Fibroblast of the aortic adventitia (primary cell): ENCODE measurements around the gene ACKR2. TPM values are rescaled to one million over a fixed set of nuclear protein-coding genes. Genes with fewer than 3 reads are reported as not detected.

Source experiments
- DNase-seq: peaks from one replicate; pipeline ENCODE4 v3.0.0-alpha.2; 2010; ENCODE audit warnings: low read depth
- H3K4me3 ChIP-seq: 2 replicates; pipeline ENCODE4 v1.5.1; 2011; ENCODE audit warnings: low read depth, mild to moderate bottlenecking, control low read depth, low read length, moderate library complexity
- CTCF ChIP-seq: IDR thresholded peaks from 2 replicates; pipeline ENCODE4 v1.5.1; 2011; ENCODE audit warnings: mild to moderate bottlenecking, low read length, control low read depth, inconsistent platforms; ENCODE audit not compliant: insufficient read depth
- small RNA-seq: library from RNA; depleted of rRNA; stranded (forward); fragments of <200 nt; gene quantifications from one replicate; pipeline ENCODE3, GENCODE V24; 2012
- total RNA-seq: library from RNA; depleted of rRNA; stranded (reverse); fragments of >200 nt; gene quantifications from 2 replicates; pipeline ENCODE4 v1.2.3, GENCODE V29; 2012; ENCODE audit warnings: low replicate concordance

ACKR2 gene
- total RNA-seq, 1 donor, result under 0.01 TPM

- no peak for DNase-seq
- peak overlapping the region; percentile 49 for H3K4me3 ChIP-seq
- TF ChIP-seq CTCF, result no peak
These were observed 96.5 kb downstream of the ACKR2 start for GRCh38 chr3:42905740-42906069.

DNA sequence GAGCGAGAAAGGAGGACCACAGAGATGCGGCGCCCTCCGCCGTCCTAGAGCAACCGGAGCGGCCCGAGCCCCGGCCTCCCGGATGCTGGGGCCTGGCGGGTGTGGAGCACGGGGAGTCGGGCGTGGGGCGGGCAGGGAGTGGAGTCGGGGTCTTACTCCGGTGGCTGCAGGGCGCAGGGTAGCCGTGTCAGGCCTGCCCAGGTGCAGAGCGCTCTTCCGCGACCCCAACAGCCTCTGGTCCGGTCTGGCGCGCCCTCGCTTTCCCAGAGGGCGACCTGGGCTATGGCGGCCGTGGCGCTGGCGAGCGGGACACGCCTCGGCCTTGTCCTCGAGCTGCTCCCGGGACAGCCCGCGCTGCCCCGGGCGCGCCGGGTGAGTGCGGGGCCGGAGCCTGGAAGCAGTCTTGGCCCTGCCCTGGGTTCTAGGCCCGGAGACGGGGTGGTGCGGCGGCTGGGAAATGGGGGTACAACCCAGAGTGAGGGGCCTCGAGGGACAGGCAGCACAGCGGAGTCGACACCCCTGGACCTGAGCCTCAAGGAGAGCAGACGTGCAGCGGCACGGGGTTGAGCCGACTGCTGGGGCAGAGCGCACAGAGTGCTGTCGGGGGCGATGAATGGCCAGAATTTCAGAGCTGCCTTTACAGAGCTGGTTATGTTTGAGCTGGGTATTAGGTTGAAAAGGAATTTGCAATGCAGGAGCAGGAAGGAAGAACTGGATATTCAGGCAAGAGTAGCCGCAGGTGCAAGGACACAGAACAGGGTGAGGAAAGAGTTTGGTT, 97.0 kb downstream of the ACKR2 start, which contains the start of gene ZNF662:
ZNF662 (plus strand) TSS at position 73 of the 778 bp plus-strand sequence. CDS start 1,973 bp downstream, outside the sequence.
- DNase-seq, result no peak
- no peak for TF ChIP-seq CTCF
- peak within 1 kb of the TSS; percentile 49 for H3K4me3 ChIP-seq

GRCh38 chr3:42906848-42907183, 97.6 kb downstream of the ACKR2 start:
- no peak for DNase-seq
- no peak overlapping the region for H3K4me3 ChIP-seq

DNA sequence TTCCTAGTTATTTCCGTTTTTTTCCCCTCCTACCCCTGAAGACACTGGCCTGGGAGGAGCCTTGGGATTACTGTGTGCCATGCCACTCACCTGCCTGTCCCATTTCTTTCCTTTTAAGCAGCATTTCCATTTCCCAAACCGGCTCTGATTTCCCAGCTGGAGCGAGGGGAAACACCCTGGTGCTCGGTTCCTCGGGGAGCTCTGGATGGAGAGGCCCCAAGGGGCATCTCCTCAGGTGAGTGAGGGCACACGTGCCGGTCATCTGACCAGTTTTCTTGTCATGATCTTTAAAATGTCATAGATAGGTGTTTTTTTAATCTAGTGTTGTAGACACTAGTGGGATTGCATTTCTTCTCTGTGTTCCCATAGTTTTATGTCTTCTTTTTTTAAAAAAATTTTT, 99.4 kb downstream of the ACKR2 start:
- TF ChIP-seq CTCF, result no peak
- H3K4me3 ChIP-seq, result no peak overlapping the region
- DNase-seq, result no peak

More at GRCh38 chr3:42906848-42907183, 97.6 kb downstream of the ACKR2 start:
- TF ChIP-seq CTCF, result no peak

GRCh38 chr3:42911551-42911950, 102.3 kb downstream of the ACKR2 start:
- no peak for TF ChIP-seq CTCF
- H3K4me3 ChIP-seq, result no peak overlapping the region
- no peak for DNase-seq

GRCh38 chr3:42914771-42915515, 105.7 kb downstream of the ACKR2 start:
- no peak for TF ChIP-seq CTCF
- DNase-seq, result no peak
- H3K4me3 ChIP-seq, result no peak overlapping the region

Small RNA genes lying within 50 kb of the gene (small RNA-seq; reads per million reads assigned to genes)
- not detected for gene CCDC13

Other genes with a start within 250 kb of the ACKR2 start
- gene SEC22C, start 227.5 kb upstream of the ACKR2 start, total RNA-seq, result 39.7 and 71.9 TPM in 2 replicates
- 5.1 and 31.4 TPM in 2 replicates for gene SS18L2, start 218.6 kb upstream of the ACKR2 start, total RNA-seq
- gene NKTR, start 208.8 kb upstream of the ACKR2 start, total RNA-seq, result 91.8 and 101 TPM in 2 replicates
- 22.3 and 41.8 TPM in 2 replicates for gene ZBTB47, start 155.7 kb upstream of the ACKR2 start, total RNA-seq
- not detected in 2 replicates for gene KLHL40, start 123.9 kb upstream of the ACKR2 start, total RNA-seq
- not detected in 2 replicates for gene HHATL, start 106.6 kb upstream of the ACKR2 start, total RNA-seq
- gene CCDC13, start 36.2 kb upstream of the ACKR2 start, total RNA-seq, result 0.27 and 8.6 TPM in 2 replicates
- gene HIGD1A, start 5.0 kb upstream of the ACKR2 start, total RNA-seq, result 75.1 and 163 TPM in 2 replicates
- not detected in 2 replicates for gene CYP8B1, start 66.4 kb downstream of the ACKR2 start, total RNA-seq
- 0.74 and 2.6 TPM in 2 replicates for gene ZNF662, start 96.7 kb downstream of the ACKR2 start, total RNA-seq
- 0.63 and 0.82 TPM in 2 replicates for gene GASK1A, start 169.9 kb downstream of the ACKR2 start, total RNA-seq